Measurements from ENCODE around the gene SEPHS1.

SEPHS1 gene

GRCh38 chr10:13328126-13328525, 20.0 kb downstream of the SEPHS1 start:
- DNase-seq (ENCODE audit: low read depth in 3 of 3), result no peak

GRCh38 chr10:13327534-13327933, 20.6 kb downstream of the SEPHS1 start:
- DNase-seq (ENCODE audit: low read depth in 3 of 3), result no peak

- DNase-seq (ENCODE audit: low read depth in 3 of 3), result no peak
Observed at GRCh38 chr10:13322615-13323148, 25.4 kb downstream of the SEPHS1 start.

- no peak for DNase-seq (ENCODE audit: low read depth in 3 of 3)
Observed at GRCh38 chr10:13321576-13321975, 26.5 kb downstream of the SEPHS1 start.

GRCh38 chr10:13319166-13319565, 28.9 kb downstream of the SEPHS1 start:
- DNase-seq (ENCODE audit: low read depth in 3 of 3), result no peak

- no peak for DNase-seq (ENCODE audit: low read depth in 3 of 3)
Observed at GRCh38 chr10:13317474-13317873, 30.6 kb downstream of the SEPHS1 start.

GRCh38 chr10:13316635-13317311, 31.3 kb downstream of the SEPHS1 start:
- DNase-seq (ENCODE audit: low read depth in 3 of 3), result no peak

GRCh38 chr10:13315361-13315760, 32.7 kb downstream of the SEPHS1 start:
- no peak for DNase-seq (ENCODE audit: low read depth in 3 of 3)

- no peak for DNase-seq (ENCODE audit: low read depth in 3 of 3)
Observed at GRCh38 chr10:13311177-13311575, 36.9 kb downstream of the SEPHS1 start.

GRCh38 chr10:13310518-13311176, 37.4 kb downstream of the SEPHS1 start:
- no peak for DNase-seq (ENCODE audit: low read depth in 3 of 3)

- DNase-seq (ENCODE audit: low read depth in 3 of 3), result no peak
Observed at GRCh38 chr10:13309792-13310191, 38.3 kb downstream of the SEPHS1 start.

GRCh38 chr10:13308096-13308495, 40.0 kb downstream of the SEPHS1 start:
- DNase-seq (ENCODE audit: low read depth in 3 of 3), result no peak

GRCh38 chr10:13306103-13306502, 42.0 kb downstream of the SEPHS1 start:
- no peak for DNase-seq (ENCODE audit: low read depth in 3 of 3)

- no peak for DNase-seq (ENCODE audit: low read depth in 3 of 3)
Observed at GRCh38 chr10:13302821-13303555, 45.1 kb downstream of the SEPHS1 start.

GRCh38 chr10:13299437-13300287, 48.4 kb downstream of the SEPHS1 start, which contains the start of gene PHYH:
Gene PHYH, minus strand, starts transcription at chr10:13300064. Its CDS starts 22 bp downstream, at chr10:13300042.
- DNase-seq (ENCODE audit: low read depth in 3 of 3), result peak; percentile 58 to 65 (median 61)

- DNase-seq (ENCODE audit: low read depth in 3 of 3), result no peak
Observed at GRCh38 chr10:13298748-13299436, 49.2 kb downstream of the SEPHS1 start.

GRCh38 chr10:13296476-13296875, 51.6 kb downstream of the SEPHS1 start:
- no peak for DNase-seq (ENCODE audit: low read depth in 3 of 3)

- DNase-seq (ENCODE audit: low read depth in 3 of 3), result no peak
Observed at GRCh38 chr10:13294784-13295183, 53.3 kb downstream of the SEPHS1 start.

GRCh38 chr10:13291821-13292773, 56.0 kb downstream of the SEPHS1 start:
- no peak for DNase-seq (ENCODE audit: low read depth in 3 of 3)

GRCh38 chr10:13291061-13291460, 57.0 kb downstream of the SEPHS1 start:
- DNase-seq (ENCODE audit: low read depth in 3 of 3), result no peak
